Measurements from ENCODE around the gene RCAN1.
"Not testable (repeated sequence)": the region's sequence is repeated elsewhere in the genome, so short reads cannot be mapped to it uniquely, and the experiment has no call there.

RCAN1 gene

GRCh38 chr21:34621434-34622350, 6.8 kb upstream of the RCAN1 start:
- DNase-seq: no peak

- DNase-seq: no peak
Observed at GRCh38 chr21:34619841-34620665, 5.1 kb upstream of the RCAN1 start.

- DNase-seq: no peak
Observed at GRCh38 chr21:34618941-34619340, 4.0 kb upstream of the RCAN1 start.

DNA sequence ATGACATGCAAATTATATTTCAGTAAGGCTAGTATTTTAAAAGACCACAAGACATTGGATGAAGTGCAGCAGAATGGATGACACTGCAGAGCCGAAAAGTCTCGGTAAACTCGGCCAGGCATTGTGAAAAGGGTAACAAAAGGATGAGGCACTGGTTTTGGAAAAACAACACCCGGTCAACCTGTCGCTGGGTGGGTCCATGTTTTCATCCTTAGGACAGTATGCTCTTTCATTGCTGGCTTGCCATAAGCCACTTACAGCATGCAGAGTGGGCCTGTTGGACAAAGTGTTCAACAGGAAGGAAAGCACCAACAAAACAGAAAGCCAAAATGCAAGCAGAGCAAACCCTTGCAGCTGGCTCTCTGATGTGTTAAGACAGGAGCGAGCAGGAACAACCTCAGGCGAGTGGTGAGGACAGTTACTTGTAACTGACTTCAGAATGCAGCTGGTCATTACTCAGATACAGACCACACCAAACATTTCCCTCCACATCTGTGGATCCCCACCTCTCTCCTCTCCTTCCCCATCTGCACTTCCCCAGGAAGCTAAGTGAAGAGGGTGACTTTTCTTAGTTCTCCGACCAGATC, 2.9 kb upstream of the RCAN1 start:
- DNase-seq: no peak

- DNase-seq: no peak
Observed at GRCh38 chr21:34615487-34615814, 538 bp upstream of the RCAN1 start.

- DNase-seq: no peak
Observed at GRCh38 chr21:34613679-34614627, 960 bp downstream of the RCAN1 start.

GRCh38 chr21:34612557-34612956, 2.4 kb downstream of the RCAN1 start:
- no peak for DNase-seq

GRCh38 chr21:34612056-34612455, 2.9 kb downstream of the RCAN1 start:
- no peak for DNase-seq

DNA sequence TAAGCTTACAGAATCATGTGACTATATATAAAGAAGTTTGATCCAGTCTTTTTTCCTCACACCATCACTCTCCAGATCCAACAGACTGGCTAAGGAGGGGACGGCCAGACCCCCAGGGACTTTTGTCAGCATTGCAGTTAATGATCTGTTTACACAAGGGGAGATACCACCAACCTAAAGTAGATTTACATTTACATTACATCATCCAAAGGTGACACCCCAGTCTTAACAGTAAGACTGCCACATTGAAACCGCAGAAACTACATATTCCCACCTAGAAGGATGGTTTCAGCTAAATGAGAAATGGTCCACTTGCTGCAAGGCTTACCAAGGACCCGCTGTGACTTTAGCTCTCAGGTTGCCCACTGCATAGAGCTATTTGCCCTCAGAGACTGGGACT, 3.4 kb downstream of the RCAN1 start:
- no peak for DNase-seq

DNA sequence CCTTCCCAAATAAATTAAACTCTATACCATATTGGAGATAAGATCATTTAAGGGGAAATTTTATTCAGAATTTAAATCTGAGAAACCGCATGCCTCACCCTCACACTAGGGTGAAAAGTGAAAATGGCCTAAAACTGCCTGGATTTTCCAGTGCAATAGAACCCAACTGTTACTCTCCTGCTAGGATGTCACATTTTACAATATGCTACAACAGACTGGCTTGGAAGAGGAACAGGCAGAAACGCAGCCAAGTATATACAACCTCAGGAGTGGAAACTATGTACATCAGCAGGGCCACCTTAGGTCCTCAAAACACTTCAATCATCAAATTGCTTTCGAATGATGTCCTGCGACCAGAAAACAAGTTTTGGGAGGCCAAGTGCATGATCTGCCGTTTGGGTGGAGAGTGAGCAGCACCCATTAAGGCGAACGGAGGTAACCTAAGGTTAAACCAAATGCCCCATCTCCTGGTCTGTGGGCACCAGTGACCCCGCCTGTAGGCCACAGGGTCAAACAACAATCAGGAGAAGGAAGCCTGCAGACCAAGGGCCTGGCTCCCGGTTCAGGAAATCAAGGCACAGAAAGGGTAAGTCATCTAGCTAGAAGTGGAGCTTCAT, 4.9 kb downstream of the RCAN1 start:
- DNase-seq: no peak

GRCh38 chr21:34609244-34609932, 5.5 kb downstream of the RCAN1 start:
- DNase-seq: no peak

DNA sequence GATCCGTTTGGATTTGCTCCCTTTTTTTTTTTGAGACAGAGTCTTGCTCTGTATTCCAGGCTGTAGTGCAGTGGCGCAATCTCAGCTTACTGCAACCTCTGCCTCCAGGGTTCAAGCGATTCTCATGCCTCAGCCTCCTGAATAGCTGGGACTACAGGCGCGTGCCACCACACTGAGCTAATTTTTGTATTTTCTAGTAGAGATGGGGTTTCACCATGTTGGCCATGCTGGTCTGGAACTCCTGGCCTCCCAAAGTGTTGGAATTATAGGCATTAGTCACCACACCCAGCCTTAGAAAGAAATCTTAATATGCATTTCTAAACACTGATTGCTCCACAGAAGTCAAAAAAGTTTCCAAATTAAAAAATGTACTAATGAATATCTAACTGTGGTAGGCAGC, 7.5 kb downstream of the RCAN1 start:
- not testable (repeated sequence) for DNase-seq

GRCh38 chr21:34606621-34607020, 8.3 kb downstream of the RCAN1 start:
- no peak for DNase-seq

DNA sequence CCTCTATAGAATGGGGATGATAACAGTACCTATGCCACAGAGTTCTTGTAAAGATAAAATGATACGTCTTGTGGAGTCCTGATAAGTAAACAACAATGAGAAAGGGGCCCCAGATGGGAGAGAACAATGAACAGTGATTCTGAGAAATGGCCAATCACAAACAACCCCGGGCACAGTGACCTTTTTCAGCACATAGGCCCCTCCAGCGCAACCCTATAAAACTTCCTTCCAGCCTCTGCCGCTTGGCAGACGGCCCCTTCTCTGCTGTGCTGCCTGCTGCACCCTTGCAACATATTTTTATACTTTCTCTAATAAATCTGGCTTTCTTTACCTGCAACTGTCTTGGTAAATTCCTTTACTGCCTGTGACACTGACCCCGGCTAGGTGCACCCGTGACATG, 8.9 kb downstream of the RCAN1 start:
- no peak for DNase-seq

GRCh38 chr21:34604956-34605355, 10.0 kb downstream of the RCAN1 start:
- not testable (repeated sequence) for DNase-seq

DNA sequence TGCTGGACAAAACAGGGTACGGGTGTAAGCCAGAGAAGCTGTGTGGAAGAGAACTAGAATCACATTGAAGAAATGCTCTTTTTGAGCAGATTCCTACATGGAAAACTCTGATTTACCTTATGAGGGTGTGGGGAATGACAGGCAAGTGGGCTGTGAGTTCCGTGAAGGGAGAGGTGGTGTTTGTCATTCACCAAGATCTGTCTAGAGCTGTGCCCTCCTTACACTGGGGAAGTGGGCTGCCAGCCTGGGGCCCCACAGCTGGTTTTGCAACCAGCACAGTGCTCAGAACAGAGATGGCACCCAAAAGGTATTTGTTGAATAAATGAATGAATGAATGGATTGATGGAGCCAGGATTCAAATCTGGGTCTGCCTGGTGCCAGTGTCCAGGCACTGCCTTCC, 10.4 kb downstream of the RCAN1 start:
- no peak for DNase-seq

DNA sequence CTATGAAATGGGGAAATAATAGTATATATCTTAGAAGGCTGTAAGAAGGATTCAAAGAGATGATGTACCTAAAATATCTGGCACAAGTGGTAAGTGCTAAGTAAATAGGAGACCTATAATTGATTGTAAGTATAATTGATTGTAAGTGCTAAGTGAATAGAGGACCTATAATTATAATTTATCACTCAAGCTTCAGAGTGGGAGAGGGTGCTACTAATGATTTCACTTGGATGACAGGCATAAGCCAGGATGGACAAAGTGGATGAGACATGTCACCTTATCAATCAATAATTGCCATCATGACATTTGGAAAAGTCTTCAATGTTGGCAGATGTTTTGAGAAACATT, 11.2 kb downstream of the RCAN1 start:
- no peak for DNase-seq

DNA sequence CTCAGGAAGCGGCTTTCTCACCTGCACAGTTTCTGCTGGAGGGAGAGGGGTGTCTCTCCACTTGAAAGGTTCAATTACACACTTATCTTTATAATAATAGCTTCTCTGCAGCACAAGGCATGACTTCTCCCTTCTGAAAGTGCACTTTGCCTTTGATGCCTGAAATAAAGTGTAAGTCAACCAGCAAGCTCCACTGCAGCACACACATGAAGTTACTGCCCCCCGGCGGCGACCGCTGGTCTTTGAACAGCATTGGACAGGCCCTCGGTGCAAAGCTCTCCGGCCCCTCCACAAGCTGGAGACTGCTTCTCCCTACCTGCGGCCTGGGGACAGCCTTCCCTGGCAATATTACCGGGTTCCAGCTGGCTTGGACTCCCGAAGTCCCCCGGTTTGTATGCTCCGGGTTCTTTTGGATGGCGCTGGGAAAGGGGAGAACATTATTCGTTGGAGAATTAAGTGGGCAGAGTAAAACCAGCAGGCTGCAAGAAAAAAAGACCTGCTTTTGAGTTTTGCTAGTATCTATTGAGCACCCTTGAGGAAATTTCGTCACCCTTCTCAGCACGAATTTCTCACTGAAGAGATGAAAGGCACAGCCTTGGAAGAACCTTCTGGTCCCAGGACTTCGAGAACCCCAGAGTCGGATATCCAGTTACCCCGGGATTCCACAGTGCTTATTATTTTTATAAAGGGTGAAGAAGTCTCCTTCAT, 11.8 kb downstream of the RCAN1 start:
- DNase-seq: no peak

GRCh38 chr21:34602061-34602460, 12.9 kb downstream of the RCAN1 start:
- no peak for DNase-seq

GRCh38 chr21:34599534-34600101, 15.3 kb downstream of the RCAN1 start:
- no peak for DNase-seq
